LoVo (cell line): Measurements from ENCODE around the gene LHCGR.

Source experiments
- DNase-seq: peaks from one replicate; pipeline ENCODE4 v3.0.0-alpha.2; 2016; ENCODE audit warnings: low spot score

Gene LHCGR

DNA sequence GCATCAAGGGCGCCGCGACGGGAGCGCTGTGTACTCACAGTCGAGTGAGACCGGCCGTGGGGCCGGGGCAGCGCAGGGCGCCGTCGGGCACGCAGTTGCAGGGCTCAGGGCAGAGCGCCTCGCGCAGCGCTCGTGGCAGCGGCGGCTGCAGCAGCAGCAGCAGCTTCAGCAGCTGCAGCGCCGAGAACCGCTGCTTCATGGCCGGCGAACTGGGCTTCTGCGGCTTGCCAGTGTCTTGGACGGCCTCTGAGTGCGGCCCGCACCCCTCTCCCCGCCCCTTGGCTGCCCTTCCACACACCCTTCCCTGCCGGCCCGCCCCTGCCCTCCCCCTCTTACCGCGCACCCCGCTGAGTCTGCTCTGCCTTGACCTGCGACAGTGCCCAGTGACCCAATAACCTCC is at the start of gene LHCGR:
LHCGR (minus strand) TSS at position 252 of the 400 bp plus-strand sequence; CDS start at position 199, 53 bp downstream.
- DNase-seq = no peak

DNA sequence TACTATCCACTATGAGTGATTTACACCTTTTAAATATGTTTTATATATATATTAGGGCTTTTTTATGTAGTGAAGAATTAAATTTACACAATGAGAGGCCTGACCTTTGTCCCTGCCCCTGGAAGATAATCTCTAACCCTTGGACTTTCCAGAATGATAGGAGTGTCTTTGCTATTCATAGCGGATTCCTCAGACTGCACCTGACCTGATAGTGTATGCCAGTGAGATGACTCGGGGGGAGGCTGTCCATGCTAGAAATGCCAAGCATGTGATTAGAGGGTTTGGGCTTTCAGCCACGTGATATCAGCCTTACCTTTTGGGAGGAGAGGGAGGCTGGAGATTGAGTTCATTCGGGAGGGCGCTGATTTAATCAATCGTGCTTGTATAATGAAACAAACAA is 44.1 kb upstream of the LHCGR start:
- DNase-seq = no peak

DNA sequence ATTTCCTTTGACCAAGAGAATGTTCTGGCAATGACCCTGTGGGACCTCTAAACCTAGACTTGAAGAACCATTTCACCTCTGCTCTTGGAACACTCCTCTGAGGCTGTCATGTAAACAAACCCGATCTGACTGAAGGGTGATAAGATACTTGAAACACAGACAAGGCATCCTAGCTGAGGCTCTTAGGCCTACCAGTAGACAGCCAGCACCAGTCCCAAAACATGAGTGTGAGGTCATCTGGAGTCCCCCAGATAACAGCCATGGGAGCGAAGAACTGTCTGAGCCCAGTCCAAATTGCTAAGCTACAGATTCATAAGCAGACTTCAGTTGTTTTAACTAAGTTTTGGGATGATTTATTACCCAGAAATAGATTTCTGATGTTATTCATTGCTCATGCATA is 39.5 kb upstream of the LHCGR start:
- no peak for DNase-seq

DNA sequence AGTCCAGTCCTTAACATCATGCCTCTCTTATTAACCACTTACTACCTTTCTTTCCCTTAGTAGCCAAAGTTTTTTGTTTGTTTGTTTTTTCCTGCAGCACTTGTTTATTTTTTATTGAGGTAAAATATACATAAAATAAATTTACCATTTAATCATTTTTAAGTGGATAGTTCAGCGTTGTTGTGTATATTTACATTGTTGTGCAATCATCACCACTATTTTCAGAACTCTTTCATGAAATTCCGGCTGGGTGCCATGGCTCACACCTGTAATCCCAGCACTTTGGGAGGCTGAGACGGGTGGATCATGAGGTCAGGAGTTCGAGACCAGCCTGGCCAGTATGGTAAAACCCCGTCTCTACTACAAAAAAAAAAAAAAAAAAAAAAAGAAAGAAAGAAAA is 38.1 kb upstream of the LHCGR start:
- no peak for DNase-seq

DNA sequence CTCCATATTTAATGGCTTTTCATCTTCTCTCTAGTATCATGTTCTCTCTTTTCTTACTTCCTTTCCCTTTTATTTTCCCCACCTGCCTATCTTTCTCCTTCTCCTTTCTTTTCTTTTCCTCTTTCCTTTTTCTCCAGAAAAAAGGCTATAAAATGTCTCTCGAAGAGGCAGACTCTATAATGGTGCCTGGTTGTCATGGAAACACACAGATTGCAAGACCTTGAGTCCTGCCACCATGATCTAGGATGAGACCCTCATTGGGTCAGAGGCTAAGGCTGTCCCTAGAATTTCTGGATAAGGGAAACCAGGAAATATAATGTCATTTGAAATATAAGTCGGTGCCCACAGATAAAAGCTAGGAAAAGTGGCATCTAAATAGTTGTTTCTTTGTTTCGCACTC is 36.5 kb upstream of the LHCGR start:
- no peak for DNase-seq

DNA sequence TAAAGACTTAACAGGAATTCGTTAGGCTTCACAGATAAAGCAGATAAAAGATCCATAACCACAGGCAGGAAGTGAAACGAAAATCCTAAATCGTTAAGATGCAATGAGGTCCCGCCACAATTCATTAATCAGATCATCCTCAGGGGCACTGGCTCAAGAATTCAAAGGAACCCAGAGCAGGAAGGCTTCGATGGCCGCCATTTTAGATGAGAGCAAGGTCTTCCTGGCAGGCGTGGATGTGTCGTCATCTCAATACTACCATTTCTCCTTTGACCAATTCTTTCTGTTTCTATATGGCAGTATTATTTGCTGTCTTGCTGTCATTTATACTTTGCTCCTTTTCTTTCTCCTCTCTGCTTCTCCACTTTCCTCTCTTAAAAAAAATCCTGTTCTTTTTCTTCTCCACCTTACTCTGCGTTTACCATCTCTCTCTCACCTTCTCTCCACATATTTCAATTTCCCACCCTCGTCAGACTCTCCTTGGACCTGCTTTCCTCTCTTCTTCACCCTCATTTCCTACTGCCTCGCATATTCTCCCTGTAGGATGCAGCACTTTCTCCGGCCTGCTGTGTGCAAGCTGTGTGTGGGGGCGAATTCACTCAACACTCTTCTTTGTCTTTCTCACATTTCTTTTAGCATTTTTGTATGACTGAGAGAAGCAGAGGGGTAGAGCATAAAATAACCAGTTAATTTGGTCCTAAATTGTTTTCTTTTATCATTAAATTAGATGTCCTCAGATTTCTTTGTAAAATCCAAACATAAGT is 35.1 kb upstream of the LHCGR start:
- DNase-seq = no peak

DNA sequence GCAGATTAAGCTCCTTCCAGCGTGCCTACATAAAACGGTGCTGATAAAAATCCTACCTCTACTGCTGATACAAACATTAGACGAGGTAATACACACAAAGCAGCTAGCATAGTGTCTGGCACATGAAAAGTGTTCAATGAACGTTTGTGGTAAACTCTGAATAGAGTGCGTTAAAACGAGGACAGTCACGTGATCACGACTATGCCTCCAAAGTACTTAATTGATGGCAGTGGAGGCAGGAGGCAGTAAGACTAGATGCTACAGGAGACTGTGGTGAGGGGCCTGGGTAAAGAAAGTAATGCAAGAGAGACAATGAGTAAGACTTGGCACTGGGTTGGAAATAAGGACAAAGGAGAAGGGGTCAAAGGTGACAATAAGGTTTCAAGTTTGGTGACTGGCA is 32.1 kb upstream of the LHCGR start:
- DNase-seq = no peak

DNA sequence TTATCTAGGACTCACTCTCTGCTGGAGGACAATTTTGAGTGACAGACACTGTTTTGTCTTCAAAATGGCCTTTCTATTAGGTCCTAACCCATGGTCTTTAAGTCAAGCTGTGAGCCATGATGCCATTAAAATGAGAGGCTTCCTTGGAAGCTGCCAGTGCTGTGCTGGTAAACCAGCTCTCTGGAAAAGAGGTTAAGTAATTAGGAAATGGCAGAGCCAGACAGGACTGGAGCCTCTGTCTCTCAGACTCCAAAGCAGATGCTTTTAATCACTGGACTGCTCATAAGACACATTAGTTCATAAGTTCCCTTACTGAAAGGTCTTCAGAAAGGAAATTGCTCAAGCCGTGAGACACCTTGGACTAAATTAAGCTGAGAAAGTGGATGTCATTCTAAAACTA is 25.8 kb upstream of the LHCGR start:
- DNase-seq = no peak

DNA sequence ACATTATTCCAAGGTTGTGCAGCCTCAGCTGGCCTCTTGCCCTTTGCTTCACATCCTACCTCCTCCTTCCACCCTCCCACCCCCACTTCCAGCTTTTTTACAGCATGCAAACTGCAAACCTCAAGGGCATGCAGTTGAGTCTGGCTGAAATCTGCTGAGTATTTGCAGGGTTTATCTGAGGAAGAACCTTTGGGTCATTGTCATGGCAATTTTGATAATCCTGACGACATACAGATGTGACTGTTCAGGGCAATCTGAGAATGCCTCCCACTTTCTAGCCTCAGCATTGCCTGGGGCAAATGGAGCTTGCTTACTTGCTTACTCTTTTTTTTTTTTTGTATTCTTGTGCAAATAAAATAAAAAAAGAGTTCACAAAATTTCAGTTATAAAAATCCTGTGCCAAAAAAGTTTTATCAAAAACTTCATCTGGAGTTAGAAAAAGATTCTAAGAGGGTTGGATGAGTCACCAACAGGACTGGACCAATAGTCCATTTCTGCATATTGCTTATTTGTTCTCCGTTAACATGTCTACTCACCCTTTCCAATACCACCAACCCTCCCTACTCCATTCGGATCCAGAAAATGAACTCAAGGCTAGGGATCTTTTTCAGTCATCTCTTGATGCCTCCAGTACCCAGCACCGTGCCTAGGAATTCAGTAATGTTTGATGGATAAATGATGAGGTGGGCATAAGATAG is 23.6 kb upstream of the LHCGR start:
- DNase-seq = no peak

DNA sequence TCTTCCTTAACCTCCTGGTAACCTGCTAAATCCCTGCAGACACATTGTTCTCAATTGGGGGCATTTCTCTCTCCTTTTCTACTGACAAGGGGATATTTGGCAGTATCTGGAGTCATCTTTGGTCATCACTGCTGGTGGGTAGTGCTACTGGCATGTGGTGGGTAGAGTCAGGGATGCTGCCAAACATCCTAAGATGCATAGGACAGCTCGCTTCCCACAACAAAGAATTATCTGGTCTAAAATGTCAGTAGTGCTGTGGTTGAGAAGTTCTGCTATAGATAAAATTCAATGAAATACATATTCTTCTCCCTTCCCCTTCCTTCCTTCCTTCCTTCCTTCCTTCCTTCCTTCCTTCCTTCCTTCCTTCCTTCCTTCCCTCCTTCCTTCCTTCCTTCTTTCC is 18.7 kb upstream of the LHCGR start:
- no peak for DNase-seq

DNA sequence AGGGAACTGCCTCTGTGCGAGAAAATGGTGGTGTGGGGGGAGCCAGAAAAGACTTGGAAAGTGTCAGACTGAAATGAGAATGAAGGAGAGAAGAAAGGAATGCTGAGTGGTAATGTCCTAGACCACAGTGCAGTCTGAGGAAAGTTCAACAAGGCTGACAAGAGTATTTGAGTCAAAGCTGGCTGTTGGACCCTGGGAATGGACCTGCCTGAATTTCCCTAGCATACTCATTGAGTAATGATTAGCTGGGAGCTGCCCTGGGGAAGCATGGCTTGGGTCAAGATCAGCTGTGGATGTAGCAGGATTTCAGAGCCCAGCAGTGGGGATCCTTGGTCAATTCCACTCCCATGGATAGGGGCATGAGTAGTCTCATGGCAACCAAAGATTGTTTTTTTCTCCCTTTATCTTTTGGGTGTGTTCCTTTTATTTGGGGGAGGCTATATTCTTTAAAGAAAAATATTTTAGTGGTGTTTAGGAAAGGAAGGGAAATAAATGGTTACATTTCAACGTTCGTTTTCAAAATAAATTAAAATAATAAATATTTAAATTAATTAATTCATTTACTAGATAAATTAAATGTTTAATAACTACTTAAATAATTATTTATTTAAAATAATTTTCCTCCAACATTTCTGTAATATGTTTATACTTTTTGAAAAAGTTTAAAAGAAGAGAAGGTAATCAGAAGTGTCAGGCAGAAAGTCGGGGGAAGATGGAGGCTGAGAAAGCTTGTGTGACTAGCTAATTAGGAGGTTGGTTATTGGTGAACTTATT is 15.9 kb upstream of the LHCGR start:
- no peak for DNase-seq

DNA sequence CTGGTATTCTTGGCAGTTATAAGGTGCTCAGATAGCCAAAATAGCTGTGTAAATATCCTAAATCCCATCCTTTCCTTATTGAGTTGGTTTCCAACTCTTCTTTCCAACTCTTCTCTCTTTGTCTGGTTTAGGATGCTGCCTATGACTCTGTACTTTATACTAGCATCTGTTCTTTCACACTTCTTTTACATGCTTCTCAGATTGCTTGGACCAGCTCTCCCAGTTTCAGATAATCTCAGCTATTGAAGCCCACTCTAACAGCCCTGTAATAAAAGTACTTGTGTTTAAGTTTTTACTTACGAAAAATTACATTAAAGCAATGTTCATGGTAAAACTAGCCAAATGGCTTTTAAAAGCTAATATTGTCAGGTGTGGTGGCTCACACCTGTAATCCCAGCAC is 14.7 kb upstream of the LHCGR start:
- no peak for DNase-seq

DNA sequence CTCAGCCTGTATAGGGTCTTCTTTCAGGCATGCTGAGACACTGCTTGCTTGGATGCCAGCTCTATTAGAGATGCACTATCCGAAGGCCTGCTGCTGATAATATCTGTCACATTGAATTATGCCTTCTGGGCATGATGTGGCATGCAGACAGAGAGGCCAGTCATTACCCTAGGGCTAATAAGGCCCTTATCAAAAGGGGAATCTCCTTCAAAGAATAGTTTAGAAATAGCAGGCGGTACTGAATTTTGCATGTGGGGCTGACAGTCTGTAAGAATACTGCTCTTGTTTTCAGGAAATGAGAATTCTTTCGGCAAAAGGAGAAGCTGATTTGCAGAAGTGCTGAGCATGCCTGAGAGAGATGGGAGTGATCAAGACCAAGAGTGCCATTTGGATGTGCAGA is 13.1 kb upstream of the LHCGR start:
- no peak for DNase-seq

DNA sequence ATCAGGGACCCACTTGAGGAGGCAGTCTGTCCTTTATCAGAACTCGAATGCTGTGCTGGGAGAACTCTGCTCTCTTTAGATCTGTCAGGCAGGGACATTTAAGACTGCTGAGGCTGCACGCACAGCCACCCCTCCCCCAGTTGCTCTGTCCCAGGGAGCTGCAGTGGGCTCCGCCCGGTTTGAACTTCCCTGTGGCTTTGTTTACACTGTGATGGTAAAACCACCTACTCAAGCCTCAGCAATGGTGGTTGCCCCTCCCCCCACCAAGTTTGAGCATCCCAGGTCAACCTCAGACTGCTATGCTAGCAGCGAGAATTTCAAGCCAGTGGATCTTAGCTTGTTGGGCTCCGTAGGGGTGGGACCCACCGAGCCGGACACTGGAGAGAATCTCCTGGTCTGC is 11.8 kb upstream of the LHCGR start:
- DNase-seq = no peak

DNA sequence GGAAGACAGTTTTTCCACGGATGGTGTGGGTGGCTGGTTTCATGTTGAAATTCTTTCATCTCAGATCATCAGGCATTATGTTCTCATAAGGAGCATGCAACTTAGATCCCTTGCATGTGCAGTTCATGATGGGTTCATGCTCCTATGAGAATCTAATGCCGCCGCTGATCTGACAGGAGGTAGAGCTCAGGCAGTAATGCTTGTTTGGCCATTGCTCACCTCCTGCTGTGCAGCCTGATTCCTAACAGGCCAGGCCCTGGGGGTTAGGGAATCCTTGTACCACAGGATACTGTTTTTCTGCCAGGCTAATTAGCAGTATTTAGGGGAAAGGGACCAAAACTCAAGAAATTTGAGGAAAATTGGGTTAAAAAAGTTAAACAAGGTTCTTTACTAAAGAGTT is 5.3 kb upstream of the LHCGR start:
- no peak for DNase-seq

DNA sequence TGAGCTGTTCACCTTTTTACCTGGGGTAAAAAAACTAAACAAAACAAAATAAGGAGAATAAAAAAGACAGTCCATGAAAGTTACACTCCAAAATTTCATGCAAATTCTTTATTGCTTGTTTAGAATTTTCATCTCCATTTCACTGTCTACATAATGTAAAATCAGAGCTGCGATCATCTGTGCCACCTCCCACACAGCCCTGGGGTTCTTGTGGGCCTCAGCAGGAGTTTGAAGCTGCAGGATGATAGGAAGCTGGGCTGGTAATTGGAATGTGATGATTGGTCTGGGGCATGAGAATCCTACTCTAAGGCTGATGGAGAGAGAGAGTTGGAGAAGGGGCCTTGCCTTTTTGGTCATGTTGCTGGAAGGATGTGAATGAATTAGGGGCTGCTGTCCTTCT is 4.2 kb upstream of the LHCGR start:
- DNase-seq = no peak

DNA sequence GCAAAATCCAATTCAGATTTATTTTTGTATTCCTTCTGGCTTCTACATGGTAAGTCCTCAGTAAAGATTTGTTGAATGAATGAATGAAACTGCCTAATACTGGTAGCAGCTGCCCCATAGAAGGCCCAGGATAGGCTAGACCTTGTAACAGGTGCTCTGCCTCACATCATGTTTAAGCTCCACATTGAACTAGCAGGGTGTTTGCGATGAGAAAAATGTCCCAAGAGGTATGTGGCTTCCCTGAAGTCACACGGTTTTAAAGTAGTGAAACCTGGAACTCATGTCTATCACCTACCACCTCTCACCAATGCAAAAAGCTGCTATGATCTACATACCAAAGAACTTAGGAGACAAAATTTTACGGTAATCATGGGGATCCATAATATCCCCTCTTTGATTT is 765 bp upstream of the LHCGR start:
- no peak for DNase-seq

DNA sequence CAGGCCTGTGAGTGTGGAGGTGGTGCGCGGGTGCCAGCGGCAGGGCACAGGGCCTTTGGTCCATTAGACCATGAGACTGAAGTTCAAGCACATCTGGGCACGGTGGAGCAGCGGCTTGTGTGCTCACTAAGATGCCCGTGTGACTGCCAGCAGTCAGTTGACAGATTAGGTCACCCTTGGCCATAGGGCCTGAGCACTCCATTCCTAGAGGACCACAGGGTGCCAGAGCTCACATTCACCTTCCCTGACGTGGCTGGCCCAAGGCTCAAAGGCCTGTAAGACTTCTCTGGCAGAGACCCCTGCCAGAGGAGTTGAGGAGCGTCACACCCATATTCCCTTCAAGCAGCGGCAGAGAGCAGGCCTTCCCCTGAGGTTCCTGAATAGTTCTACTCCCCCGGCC is 650 bp downstream of the LHCGR start:
- DNase-seq = no peak

DNA sequence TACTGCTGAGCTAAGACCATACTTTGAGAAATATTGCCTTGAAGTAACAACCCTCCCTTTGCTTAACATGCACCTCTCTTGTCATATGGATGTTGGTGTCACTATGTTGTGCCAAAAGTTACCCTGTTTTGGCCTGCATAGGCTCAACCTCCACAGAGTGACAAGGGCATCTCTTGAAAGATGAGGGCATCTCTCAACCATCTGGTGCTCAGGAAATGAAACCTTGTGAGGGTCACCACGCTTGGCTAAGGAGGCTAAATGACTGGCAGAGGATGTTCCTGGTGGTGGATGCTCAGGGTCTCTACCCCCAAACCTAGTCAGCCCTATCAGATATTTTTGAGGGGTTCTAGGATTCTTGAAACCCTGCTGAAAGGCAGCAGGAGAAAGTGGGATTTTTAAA is 2.3 kb downstream of the LHCGR start:
- no peak for DNase-seq

DNA sequence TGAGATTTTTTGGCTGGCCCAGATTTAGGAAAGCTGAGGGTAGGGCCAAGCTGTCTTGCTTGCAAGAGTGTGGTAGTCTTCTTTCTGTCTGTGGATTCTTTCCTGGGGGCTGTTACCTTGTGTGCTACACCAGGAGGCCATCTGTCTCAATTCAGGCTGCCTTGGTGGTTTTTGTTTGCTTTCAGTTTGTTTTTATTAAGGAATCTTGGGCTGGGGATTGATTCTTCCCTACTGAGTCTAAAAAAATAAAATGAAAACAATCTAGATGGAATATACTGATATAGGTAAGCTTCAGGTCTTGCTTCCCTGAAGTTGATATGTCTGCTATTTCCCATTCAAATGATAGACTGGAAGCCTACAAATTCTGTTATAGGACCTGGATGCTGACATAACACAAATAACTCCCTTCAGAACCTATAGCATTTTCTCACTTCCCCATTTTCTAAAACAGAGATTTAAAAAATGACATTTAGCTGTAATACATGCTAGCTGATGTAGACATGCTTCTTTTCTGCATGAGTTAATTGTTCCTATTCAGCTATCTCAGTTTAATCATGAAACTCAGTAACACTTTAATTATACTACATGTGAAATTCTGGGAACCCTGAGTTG is 5.3 kb downstream of the LHCGR start:
- no peak for DNase-seq

DNA sequence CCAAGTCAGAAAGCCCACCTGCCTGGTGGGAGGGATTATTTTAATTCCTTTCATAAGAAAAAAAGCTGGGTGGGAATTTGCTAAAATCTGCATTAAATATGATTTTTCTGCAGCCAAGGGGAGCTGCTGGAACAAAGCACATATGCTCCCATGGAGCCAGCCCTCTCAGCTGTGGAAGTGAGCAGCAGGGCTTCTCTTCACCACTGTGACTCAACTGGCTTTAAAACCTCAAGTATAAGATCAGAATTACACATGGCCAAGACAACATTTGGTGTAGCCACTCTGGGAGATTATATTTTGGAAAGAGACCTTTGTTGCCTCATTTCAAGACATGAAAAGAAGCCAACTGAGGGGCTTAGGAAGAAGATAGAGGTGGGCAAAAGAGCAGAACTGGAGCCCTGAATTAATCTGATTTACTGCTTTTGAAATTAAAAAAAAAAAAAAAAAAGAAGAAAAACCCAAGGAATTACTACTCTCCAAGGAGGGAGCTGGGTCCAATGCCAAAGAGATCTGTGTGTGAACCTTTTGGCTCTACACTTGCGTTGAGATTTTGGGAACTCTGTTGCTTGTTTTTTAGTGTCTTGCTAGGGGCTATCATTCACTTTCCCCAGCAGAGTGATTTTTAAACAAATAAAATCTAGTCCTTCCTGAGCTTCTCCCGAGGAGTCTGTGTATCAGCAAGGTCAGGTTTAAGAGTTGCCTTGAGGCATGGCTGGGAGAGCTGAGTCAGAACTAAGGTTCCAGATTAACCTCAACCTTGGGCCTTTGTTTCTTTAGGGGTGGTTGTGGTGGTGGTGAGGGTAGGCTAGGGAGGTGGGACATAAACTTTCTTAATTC is 6.0 kb downstream of the LHCGR start:
- no peak for DNase-seq

DNA sequence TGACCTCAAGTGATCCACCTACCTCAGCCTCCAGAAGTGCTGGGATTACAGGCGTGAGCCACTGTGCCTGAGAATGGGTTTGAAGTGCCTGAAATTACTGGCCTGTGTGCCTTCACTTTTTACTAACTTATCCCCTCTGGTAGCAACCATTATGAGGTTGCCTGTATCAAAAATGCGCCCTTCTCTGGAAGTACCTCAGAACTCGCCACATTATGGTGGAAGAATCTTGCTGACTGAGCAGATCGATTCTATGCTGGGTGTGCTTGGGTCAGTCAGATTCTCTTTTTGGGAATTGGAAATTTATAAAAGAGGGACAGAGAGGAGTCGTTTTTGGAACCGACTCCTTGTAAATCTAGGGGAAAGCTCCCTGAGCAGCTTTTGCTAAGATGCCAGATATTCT is 8.2 kb downstream of the LHCGR start:
- DNase-seq = no peak
